HG02884 (cell line): ENCODE data around the gene LRIT1.

Source experiments
- ATAC-seq: cut with Tn5 transposase; IDR thresholded peaks from one replicate; pipeline ENCODE4 v1.9.1; 2021; ENCODE audit warnings: mild to moderate bottlenecking, moderate library complexity; ENCODE audit not compliant: unreplicated experiment

Gene LRIT1

GRCh38 chr10:84256510-84257342, 15.4 kb upstream of the LRIT1 start:
- ATAC-seq, result no peak

GRCh38 chr10:84254552-84255478, 13.5 kb upstream of the LRIT1 start:
- ATAC-seq, result no peak

DNA sequence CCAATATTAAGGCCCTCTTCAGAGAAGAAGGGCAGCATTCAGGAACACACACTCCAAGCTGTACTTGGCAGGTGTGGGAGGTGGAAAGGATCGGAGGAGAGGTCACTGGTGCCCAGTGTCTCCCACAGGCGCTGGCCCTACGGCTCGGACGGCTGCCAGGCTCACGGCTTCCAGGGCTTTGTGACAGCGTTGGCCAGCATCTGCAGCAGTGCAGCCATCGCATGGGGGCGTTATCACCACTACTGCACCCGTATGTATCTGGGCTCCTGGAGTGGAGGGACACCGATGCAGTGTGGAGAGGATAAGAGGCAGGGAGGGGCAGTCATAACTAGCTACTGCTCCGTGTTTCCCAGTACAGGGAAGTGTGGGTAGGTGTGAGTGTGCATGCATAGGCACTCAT, 7.4 kb upstream of the LRIT1 start:
- ATAC-seq, result no peak

GRCh38 chr10:84247496-84247895, 6.2 kb upstream of the LRIT1 start:
- ATAC-seq, result no peak

DNA sequence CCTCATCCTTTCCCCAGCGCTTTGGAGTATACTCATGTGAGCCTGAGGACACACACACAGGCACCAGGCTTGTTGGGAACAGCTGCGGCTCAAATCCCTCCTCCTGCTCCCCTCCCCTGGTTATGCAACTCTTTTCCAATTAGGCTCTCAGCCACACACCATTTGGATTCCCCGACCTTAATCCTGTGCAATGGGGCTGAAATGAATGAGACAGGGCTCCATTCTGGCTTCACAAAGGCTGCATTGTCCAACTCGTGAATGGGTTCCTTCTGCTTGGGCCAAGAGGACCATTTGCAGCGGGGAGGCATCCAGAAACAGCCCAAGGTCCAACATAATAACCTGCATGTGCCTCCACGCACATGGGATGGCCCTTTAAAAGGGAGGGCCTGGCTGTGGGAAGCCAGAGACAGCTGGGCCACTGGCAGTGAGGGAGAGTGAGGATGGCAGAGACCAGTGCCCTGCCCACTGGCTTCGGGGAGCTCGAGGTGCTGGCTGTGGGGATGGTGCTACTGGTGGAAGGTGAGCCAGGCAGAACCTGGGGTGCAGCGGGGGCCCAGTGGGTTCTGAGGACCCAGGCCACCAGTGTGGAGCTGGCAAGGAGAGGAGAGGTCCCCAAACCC, 3.4 kb upstream of the LRIT1 start, which contains the start of gene RGR:
Gene RGR, plus strand, starts transcription at position 403 of the 620 bp plus-strand sequence. Its CDS starts 38 bp downstream, at position 441.
- no peak for ATAC-seq

DNA sequence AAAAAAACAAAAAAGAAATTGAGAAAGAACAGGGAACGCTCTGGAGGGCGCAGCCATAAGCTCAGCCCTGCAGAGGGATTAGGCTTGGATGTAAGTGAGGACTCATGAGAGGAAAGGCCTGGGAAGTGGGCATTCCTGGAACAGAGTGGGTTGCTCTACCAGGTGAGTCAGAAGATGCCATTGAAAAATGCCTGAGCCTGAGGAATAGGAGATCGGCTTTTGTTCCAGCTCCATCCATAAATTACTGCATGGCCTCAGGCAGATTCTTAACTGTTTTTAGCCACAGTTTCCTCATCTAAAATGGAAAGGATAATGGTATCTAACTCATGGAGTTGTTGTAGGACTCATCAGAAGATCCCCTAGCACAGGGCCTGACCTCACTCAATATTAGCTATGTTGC, 2.4 kb upstream of the LRIT1 start:
- no peak for ATAC-seq

DNA sequence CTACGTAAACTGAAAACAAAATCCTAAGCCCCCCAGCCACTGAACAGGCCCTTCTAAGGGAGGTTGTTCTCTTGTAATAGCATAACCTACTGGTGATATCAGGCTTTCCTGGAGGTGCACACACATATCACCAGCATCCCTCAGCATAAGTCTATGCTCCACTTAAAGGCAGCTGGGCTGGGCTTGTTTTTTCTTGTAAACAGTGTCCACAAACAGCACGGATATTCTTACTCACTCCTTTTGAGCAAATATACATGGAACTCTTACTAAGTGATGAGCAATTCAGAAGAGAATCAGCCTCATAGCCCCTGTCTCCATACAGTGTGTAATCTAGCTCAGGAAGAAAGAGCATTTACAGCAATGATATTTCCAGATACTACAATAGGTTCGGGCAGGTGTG, 2.4 kb downstream of the LRIT1 start:
- no peak for ATAC-seq

- no peak for ATAC-seq
Observed at GRCh38 chr10:84237199-84238051, 3.9 kb downstream of the LRIT1 start.

DNA sequence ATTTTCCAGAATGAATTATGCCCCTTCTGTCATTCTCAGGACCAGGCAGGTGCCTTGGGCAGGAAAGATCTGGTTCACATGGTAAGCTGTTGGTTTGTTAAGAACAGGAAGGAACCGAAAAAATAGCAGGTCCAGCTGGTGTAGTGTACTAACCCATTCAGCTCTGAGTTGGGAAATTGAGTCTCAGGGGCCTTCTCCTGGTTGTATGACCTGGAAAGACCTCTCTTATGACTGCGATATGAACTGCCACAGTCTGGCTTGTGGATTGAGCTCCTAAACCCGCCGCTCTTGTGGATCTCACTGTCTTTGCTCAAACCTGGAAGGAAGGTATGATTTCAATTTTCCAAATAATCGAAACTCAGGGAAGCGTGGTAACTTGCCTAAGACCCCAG, 4.5 kb downstream of the LRIT1 start:
- ATAC-seq, result no peak

DNA sequence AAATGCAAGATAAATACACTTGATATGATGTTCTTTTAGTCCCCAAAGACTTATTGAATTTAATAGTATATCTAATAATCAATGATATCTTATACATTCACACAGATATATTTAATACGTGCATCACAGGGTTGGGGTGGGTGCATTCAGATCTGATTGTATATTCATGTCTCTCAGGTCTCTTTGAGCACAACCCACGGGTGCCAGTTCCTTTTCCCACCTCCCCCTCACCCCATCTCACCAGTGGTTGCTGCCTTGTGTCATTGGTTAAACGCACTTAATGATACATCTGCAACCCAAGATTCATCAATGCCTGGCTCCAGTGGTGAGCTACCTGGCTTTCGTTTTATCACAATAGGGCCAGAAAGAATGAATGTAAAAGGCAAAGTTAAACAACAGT, 6.2 kb downstream of the LRIT1 start:
- no peak for ATAC-seq

- ATAC-seq, result no peak
Observed at GRCh38 chr10:84234479-84234878, 6.9 kb downstream of the LRIT1 start.

DNA sequence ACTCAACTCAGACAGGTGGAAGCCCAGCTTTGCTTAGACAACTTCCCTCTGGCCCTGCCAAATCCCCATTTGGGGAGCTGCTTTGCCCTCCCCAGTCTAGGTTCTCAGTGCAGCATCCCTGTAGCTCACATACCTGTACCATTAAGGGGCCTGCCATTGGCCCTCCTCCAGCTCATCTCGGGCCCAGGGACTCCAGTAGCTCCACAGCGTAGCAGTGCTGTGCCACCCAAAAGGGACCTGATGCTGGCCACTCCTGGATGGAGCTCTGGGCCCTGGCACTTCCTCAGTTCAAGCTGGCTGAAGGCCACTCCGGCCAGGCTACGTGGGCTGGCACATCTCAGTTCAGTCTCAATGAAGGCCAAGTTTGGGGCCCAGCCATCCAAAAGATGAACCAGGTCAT, 7.4 kb downstream of the LRIT1 start:
- no peak for ATAC-seq

DNA sequence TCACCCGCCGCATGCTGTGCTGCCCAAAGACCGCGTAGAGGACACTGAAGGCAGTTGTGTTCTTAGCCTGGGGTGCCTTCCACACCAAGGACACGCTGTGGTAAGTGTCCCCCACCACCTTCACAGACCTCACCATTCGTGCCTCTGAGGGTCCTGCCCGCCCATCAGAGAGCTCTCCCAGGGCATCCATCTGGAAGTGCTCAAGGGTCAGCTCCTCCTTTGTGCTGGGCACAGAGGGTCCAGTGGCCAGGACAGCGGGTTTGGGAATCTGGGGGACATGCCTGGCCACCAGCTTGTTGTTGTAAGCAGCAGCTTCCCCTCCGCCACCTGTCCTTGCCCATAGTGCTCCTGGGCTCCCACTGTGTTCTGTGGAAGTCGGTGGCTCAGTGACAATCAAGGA, 9.0 kb downstream of the LRIT1 start:
- no peak for ATAC-seq

DNA sequence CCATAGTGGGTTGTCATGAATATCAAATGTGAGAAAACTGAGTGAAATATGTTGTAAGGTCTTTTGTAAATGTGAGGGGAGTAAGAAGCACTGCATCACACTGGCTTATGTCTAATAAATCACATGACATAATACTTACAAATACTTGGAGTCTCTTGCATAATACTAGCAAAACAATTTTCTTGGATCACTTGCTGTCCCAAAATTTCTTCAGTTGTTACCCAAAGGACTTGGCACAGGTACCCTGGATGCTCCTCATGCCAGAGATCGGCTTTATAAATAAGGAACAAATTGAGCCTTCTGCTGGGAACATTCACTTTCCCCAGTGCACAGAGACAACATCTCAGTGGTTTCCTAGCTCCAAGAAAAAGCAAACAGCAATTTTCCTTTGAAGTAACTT, 11.0 kb downstream of the LRIT1 start:
- ATAC-seq, result no peak

- ATAC-seq, result no peak
Observed at GRCh38 chr10:84227810-84228209, 13.5 kb downstream of the LRIT1 start.

DNA sequence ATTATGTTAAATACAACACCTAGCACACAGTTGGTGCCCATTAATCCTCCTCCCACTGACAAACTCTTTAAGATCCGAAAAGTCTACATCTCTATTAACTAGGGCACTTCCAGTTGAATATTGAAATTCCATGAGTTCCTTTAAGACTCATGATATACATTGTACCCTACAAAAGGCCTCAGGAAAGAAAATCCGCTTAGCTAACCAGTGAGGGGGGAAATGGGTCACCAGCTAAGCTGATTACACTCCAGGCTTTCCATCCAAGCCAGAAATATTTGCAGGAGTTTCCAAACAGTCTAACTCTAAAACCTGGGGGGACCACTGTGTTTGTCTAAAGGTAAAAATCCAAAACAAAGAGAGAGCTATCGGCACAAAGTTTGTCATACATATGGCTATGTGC, 14.7 kb downstream of the LRIT1 start:
- ATAC-seq, result no peak

DNA sequence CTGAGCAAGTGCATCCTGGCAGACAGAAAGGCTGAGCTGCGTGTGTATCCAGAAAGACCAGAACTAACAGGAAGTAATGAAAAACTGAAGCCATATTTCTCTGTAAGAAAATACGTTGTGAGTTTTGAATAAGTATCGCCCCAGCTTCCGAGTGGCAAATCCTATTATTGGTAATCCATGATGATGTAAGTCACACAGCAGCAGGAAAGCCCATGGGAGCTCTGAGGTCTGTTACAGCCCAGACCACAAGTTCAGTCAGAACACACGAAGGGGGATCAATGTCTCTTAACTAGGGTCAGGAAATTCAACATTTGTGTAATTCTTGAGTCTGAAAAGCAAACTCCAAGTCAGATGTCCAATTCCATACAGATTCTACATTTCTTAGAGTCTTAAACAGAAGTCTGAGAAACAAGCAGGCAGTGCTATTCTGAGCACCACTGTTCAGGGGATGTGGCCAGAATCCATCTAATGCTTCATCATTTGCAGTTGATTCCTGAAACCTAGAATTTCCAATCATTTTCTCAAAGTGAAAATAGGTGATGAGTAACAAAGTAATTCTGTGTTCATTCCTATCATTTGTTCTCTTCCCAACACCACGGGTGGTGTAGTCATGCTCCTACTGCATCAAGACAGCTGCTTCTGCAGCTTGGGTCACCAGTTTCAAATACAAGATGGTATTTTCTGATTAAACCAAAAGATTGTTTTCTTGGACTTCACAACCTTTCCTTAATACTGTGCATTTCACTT, 15.7 kb downstream of the LRIT1 start, which contains the start of gene LRIT2:
Gene LRIT2, minus strand, starts transcription at position 118 of the 747 bp plus-strand sequence. Its CDS starts 24 bp downstream, at position 94.
- ATAC-seq, result no peak

DNA sequence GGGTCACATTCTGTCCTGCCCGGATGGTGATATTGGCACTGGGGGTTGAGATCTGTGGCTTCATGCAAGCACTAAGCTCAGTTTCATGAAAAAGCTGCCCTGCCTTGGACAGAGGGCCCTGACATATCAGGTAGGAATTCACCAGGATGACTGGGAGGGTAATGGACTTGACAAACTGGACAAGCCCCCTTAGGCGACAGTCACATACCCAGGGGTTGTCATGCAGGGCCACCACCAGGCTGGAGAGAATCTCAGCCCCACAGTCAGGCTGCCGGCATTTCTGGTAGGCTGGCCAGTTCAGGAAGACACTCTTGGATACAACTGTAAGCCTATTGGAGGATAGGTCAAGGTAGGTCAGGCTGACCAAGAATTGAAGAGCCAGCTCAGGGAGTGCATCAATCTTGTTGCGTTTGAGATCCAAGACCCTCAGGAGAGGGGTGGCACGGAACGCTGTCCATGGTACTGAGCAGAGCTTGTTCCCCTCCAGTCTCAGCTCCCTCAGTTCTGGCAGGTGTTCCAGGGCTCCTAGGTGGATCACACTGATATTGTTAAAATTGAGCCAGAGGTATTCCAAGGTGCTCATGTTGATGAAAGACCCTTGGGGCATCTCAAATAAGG, 16.8 kb downstream of the LRIT1 start:
- ATAC-seq, result no peak

- no peak for ATAC-seq
Observed at GRCh38 chr10:84221916-84222315, 19.4 kb downstream of the LRIT1 start.
